Tibial nerve (tissue), 4 donors: Measurements from ENCODE around the gene MTG2. TPM values are rescaled to one million over a fixed set of nuclear protein-coding genes. Genes with fewer than 3 reads are reported as not detected.

Source experiments
- DNase-seq, 2 donors: peaks; one replicate each; pipeline ENCODE4 v3.0.0-alpha.2; 2019; ENCODE audit warnings: low spot score in 2 of 2
- H3K27ac ChIP-seq, 4 donors: fragments of 200-600 bp; sonication (generic) in 3 of 4; one replicate each; pipeline ENCODE4 v1.5.1; 2017 to 2019; ENCODE audit warnings: mild to moderate bottlenecking in 1 of 4
- H3K27me3 ChIP-seq, 2 donors: fragments of 200-600 bp; sonication (generic) in 1 of 2; one replicate each; pipeline versions ENCODE4 v1.5.1 to v1.6.0; 2017 to 2019
- H3K36me3 ChIP-seq, 3 donors: fragments of 200-600 bp; sonication (generic); one replicate each; pipeline ENCODE4 v1.5.1; 2018 to 2019
- H3K4me1 ChIP-seq, 4 donors: fragments of 200-600 bp; sonication (generic) in 3 of 4; one replicate each; pipeline ENCODE4 v1.5.1; 2017 to 2019
- H3K4me3 ChIP-seq, 4 donors: fragments of 200-600 bp; sonication (generic) in 3 of 4; one replicate each; pipeline ENCODE4 v1.5.1; 2017 to 2019; ENCODE audit warnings: mild to moderate bottlenecking in 1 of 4, moderate library complexity in 1 of 4
- H3K9me3 ChIP-seq, 4 donors: fragments of 200-600 bp; sonication (generic) in 3 of 4; one replicate each; pipeline ENCODE4 v1.5.1; 2017 to 2019
- CTCF ChIP-seq, 5 experiments: fragments of 200-600 bp in 3 of 5; fragments of 450-650 bp in 2 of 5; sonication (generic) in 3 of 5; IDR thresholded peaks; one replicate each; pipeline ENCODE4 v1.5.1; 2016 to 2019; ENCODE audit warnings: antibody characterized with exemption in 5 of 5, mild to moderate bottlenecking in 3 of 5, moderate library complexity in 2 of 5
- EP300 ChIP-seq, 2 donors: sonication (generic); formaldehyde crosslinking; IDR thresholded peaks; one replicate each; pipeline ENCODE4 v1.6.1; 2017; ENCODE audit warnings: antibody characterized with exemption in 2 of 2, mild to moderate bottlenecking in 1 of 2
- POLR2A ChIP-seq, 2 donors: fragments of 450-650 bp; IDR thresholded peaks; one replicate each; pipeline ENCODE4 v1.6.1; 2017; ENCODE audit warnings: antibody characterized with exemption in 2 of 2, mild to moderate bottlenecking in 2 of 2, moderate library complexity in 2 of 2
- WGBS, 2 donors: methylation state at CpG; one replicate each; pipeline ENCODE4 v1.1.5; 2018; 5-methylcytosine and 5-hydroxymethylcytosine counted together
- total RNA-seq, 4 donors: library from RNA; depleted of rRNA; stranded (reverse); fragments of >200 nt; gene quantifications; one replicate each; pipeline ENCODE4 v1.1.0, GENCODE V29; 2016

Gene MTG2
- total RNA-seq, 4 donors from 2014 or later: 24.7 to 46.9 (median 41.6) TPM

DNA sequence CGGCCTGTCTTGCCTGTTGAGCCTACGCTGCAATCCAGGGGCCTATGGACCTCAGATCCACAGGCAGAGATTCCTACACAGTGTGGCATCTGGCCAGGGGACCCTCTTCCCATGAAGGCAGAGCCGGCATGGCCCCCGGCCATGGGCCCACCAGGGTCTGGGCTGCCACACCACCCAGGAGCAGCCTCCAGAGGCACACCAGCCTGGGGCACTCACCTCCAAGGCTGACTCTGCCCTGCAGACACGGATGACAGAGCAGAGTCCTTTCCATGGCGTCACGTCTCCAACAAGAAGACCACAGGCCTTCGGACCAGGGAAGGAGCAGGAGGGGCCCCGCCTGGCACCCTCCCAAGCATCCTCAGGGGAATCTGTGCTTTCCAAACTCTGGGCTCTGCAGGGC, 40.7 kb downstream of the MTG2 start:
- H3K4me1 ChIP-seq: peaks cover 0 to 19% (median 4%) of the 10 kb centered on the region in 4 donors
- no peaks in the 10 kb centered on the region for H3K9me3 ChIP-seq
- no peak for DNase-seq
- H3K36me3 ChIP-seq: no peaks in the 10 kb centered on the region
- no peak overlapping the region for H3K27ac ChIP-seq
- no peak for TF ChIP-seq EP300 (IDR thresholded peaks at IDR 0.05)
- TF ChIP-seq CTCF (IDR thresholded peaks at IDR 0.05): no peak
- H3K27me3 ChIP-seq: peaks cover 0 to 94% of the 10 kb centered on the region in 2 donors
- 79% methylated on average over 9 of the region's 9 CpGs; no CpG with 5 or more reads in 1 of the 2 donors for WGBS, 2 donors
- no peak overlapping the region for H3K4me3 ChIP-seq

- H3K9me3 ChIP-seq: no peaks in the 10 kb centered on the region
- 53 to 63% methylated on average over 18 to 21 of the region's 21 CpGs for WGBS, 2 donors
- no peak overlapping the region for H3K27ac ChIP-seq
- peaks cover 0 to 91% of the 10 kb centered on the region in 2 donors for H3K27me3 ChIP-seq
- H3K36me3 ChIP-seq: no peaks in the 10 kb centered on the region
- TF ChIP-seq EP300 (IDR thresholded peaks at IDR 0.05) (no peak), CTCF (IDR thresholded peaks at IDR 0.05) (no peak), POLR2A (IDR thresholded peaks at IDR 0.05) (no peak)
- no peak for DNase-seq
- H3K4me1 ChIP-seq: peaks cover 0 to 13% (median 4%) of the 10 kb centered on the region in 4 donors
- H3K4me3 ChIP-seq: no peak overlapping the region
Observed at GRCh38 chr20:62224113-62224855, 41.5 kb downstream of the MTG2 start.

GRCh38 chr20:62225026-62225425, 42.2 kb downstream of the MTG2 start:
- WGBS, 2 donors: 83 to 85% methylated on average over 13 of the region's 13 CpGs
- DNase-seq: no peak
- no peaks in the 10 kb centered on the region for H3K9me3 ChIP-seq
- no peaks in the 10 kb centered on the region for H3K36me3 ChIP-seq
- TF ChIP-seq EP300 (IDR thresholded peaks at IDR 0.05): no peak
- TF ChIP-seq POLR2A (IDR thresholded peaks at IDR 0.05): no peak
- TF ChIP-seq CTCF (IDR thresholded peaks at IDR 0.05): no peak
- peaks cover 0 to 89% of the 10 kb centered on the region in 2 donors for H3K27me3 ChIP-seq
- peaks cover 0 to 9% (median 2%) of the 10 kb centered on the region in 4 donors for H3K4me1 ChIP-seq
- no peak overlapping the region for H3K27ac ChIP-seq
- H3K4me3 ChIP-seq: no peak overlapping the region

- H3K4me1 ChIP-seq: peaks cover 0 to under 1% (median 0%) of the 10 kb centered on the region in 4 donors
- WGBS, 2 donors: 81 to 86% methylated on average over 15 to 17 of the region's 17 CpGs
- no peaks in the 10 kb centered on the region for H3K9me3 ChIP-seq
- TF ChIP-seq CTCF (IDR thresholded peaks at IDR 0.05) (no peak), POLR2A (IDR thresholded peaks at IDR 0.05) (no peak), EP300 (IDR thresholded peaks at IDR 0.05) (no peak)
- no peaks in the 10 kb centered on the region for H3K36me3 ChIP-seq
- H3K27me3 ChIP-seq: peaks cover 0 to 90% of the 10 kb centered on the region in 2 donors
- no peak for DNase-seq
- no peak overlapping the region for H3K4me3 ChIP-seq
- no peak overlapping the region for H3K27ac ChIP-seq
Observed at GRCh38 chr20:62225820-62226635, 43.2 kb downstream of the MTG2 start.
